Right atrium auricular region (tissue), 2 donors: ENCODE measurements around the gene ANKRD39. TPM values are rescaled to one million over a fixed set of nuclear protein-coding genes. Genes with fewer than 3 reads are reported as not detected.
"Not testable (repeated sequence)": the region's sequence is repeated elsewhere in the genome, so short reads cannot be mapped to it uniquely, and the experiment has no call there.

Experiments
- DNase-seq: peaks from one replicate; pipeline ENCODE4 v3.0.0-alpha.2; 2019; ENCODE audit warnings: low spot score
- H3K27ac ChIP-seq, 2 donors: fragments of 200-600 bp; sonication (generic); 1 replicate in 1 of 2; 2 replicates in 1 of 2; pipeline ENCODE4 v1.5.1; 2016 to 2019
- H3K27me3 ChIP-seq, 2 donors: fragments of 200-600 bp; sonication (generic); one replicate each; pipeline versions ENCODE4 v1.5.1 to v1.6.0; 2017 to 2019
- H3K36me3 ChIP-seq: fragments of 200-600 bp; sonication (generic); one replicate; pipeline ENCODE4 v1.5.1; 2016
- H3K4me1 ChIP-seq, 2 donors: fragments of 200-600 bp; sonication (generic); one replicate each; pipeline versions ENCODE4 v1.5.1 to v1.6.0; 2017 to 2019
- H3K4me3 ChIP-seq, 2 donors: fragments of 200-600 bp; sonication (generic); 1 replicate in 1 of 2; 2 replicates in 1 of 2; pipeline ENCODE4 v1.5.1; 2017 to 2019; ENCODE audit warnings: mild to moderate bottlenecking in 1 of 2, moderate library complexity in 1 of 2
- H3K9me3 ChIP-seq, 2 donors: fragments of 200-600 bp; sonication (generic); one replicate each; pipeline ENCODE4 v1.5.1; 2019
- CTCF ChIP-seq, 2 donors: fragments of 200-600 bp; sonication (generic); IDR thresholded peaks; one replicate each; pipeline ENCODE4 v1.5.1; 2019; ENCODE audit warnings: antibody characterized with exemption in 2 of 2
- total RNA-seq, 2 donors: library from RNA; depleted of rRNA; stranded (reverse); fragments of >200 nt; gene quantifications; one replicate each; pipeline ENCODE4 v1.1.0, GENCODE V29; 2016

ANKRD39 gene
- total RNA-seq, 2 donors from 2014 or later, result 8.7 to 12.2 TPM

GRCh38 chr2:96890252-96890651 is 32.4 kb upstream of the ANKRD39 start:
- DNase-seq, result no peak
- Histone ChIP-seq H3K27me3 (no peaks in the 10 kb centered on the region), H3K36me3 (no peaks in the 10 kb centered on the region), H3K4me3 (no peak overlapping the region), H3K27ac (no peak overlapping the region), H3K4me1 (peaks cover 0 to 51% of the 10 kb centered on the region in 2 donors), H3K9me3 (no peaks in the 10 kb centered on the region)
- TF ChIP-seq CTCF (IDR thresholded peaks at IDR 0.05), result no peak

- H3K27ac ChIP-seq, H3K4me3 ChIP-seq, H3K36me3 ChIP-seq, H3K9me3 ChIP-seq, H3K27me3 ChIP-seq, DNase-seq: not testable (repeated sequence)
- peaks cover 0 to 49% of the 10 kb centered on the region in 2 donors for H3K4me1 ChIP-seq
Measured at GRCh38 chr2:96889502-96889901, 31.7 kb upstream of the ANKRD39 start.

GRCh38 chr2:96888072-96889011 is 30.5 kb upstream of the ANKRD39 start:
- no peak for TF ChIP-seq CTCF (IDR thresholded peaks at IDR 0.05)

GRCh38 chr2:96887493-96888012 is 29.7 kb upstream of the ANKRD39 start:
- Histone ChIP-seq H3K9me3 (no peaks in the 10 kb centered on the region), H3K27ac (peak overlapping the region; percentile 33 to 51), H3K4me3 (no peak overlapping the region), H3K27me3 (no peaks in the 10 kb centered on the region), H3K4me1 (peaks cover 0 to 49% of the 10 kb centered on the region in 2 donors), H3K36me3 (no peaks in the 10 kb centered on the region)
- no peak for DNase-seq
- no peak for TF ChIP-seq CTCF (IDR thresholded peaks at IDR 0.05)

More at GRCh38 chr2:96888072-96889011, 30.5 kb upstream of the ANKRD39 start:
- Histone ChIP-seq H3K27me3 (no peaks in the 10 kb centered on the region), H3K27ac (peak overlapping the region; percentile 33 to 51), H3K9me3 (no peaks in the 10 kb centered on the region), H3K4me1 (peaks cover 0 to 49% of the 10 kb centered on the region in 2 donors), H3K4me3 (no peak overlapping the region), H3K36me3 (no peaks in the 10 kb centered on the region)
- DNase-seq, result no peak

- Histone ChIP-seq H3K9me3 (no peaks in the 10 kb centered on the region), H3K4me3 (no peak overlapping the region), H3K4me1 (peaks cover 0 to 44% of the 10 kb centered on the region in 2 donors), H3K27me3 (no peaks in the 10 kb centered on the region), H3K27ac (no peak overlapping the region), H3K36me3 (no peaks in the 10 kb centered on the region)
- no peak for TF ChIP-seq CTCF (IDR thresholded peaks at IDR 0.05)
- DNase-seq, result no peak
Measured at GRCh38 chr2:96885432-96886347, 27.9 kb upstream of the ANKRD39 start.
